GM15510 (cell line): ENCODE results near the gene CABP4.

ENCODE experiments used
- POLR2A ChIP-seq: IDR thresholded peaks from 3 replicates; pipeline ENCODE4 v1.6.1; 2011; ENCODE audit warnings: borderline replicate concordance; ENCODE audit not compliant: insufficient read length; ENCODE audit errors: extremely low read depth

Gene CABP4

GRCh38 chr11:67472882-67473281 is 17.7 kb downstream of the CABP4 start:
- TF ChIP-seq POLR2A = no peak

- no peak for TF ChIP-seq POLR2A
These were observed 27.2 kb downstream of the CABP4 start for GRCh38 chr11:67482275-67482826.

GRCh38 chr11:67482827-67483798 is 28.0 kb downstream of the CABP4 start, which contains the start of gene AIP:
AIP (plus strand) TSS chr11:67483026; CDS start chr11:67483159, 133 bp downstream.
- peak; percentile 66 for TF ChIP-seq POLR2A

GRCh38 chr11:67483831-67484665 is 28.9 kb downstream of the CABP4 start:
- no peak for TF ChIP-seq POLR2A

- TF ChIP-seq POLR2A = peak; percentile 62
These were observed 29.7 kb downstream of the CABP4 start for GRCh38 chr11:67484847-67485311.

- TF ChIP-seq POLR2A = peak; percentile 77
These were observed 30.8 kb downstream of the CABP4 start for GRCh38 chr11:67485873-67486361.

GRCh38 chr11:67486481-67487195 is 31.5 kb downstream of the CABP4 start:
- peak; percentile 12 for TF ChIP-seq POLR2A

GRCh38 chr11:67489203-67489884 is 34.2 kb downstream of the CABP4 start:
- no peak for TF ChIP-seq POLR2A

- TF ChIP-seq POLR2A = no peak
These were observed 35.0 kb downstream of the CABP4 start for GRCh38 chr11:67489885-67490726.

GRCh38 chr11:67490727-67491065 is 35.5 kb downstream of the CABP4 start:
- peak; percentile 15 for TF ChIP-seq POLR2A

- no peak for TF ChIP-seq POLR2A
These were observed 36.3 kb downstream of the CABP4 start for GRCh38 chr11:67491276-67492068.
